Prostate gland (tissue), 2 donors: Measurements from ENCODE around the gene SPACDR.

Experiments used
- POLR2AphosphoS5 ChIP-seq: sonication (generic); formaldehyde crosslinking; IDR thresholded peaks from one replicate; pipeline ENCODE4 v1.6.1; 2017; ENCODE audit warnings: antibody characterized with exemption
- TF ChIP-seq, protein P1 (sequence below), 4 experiments: fragments of 200-600 bp in 2 of 4; fragments of 450-650 bp in 2 of 4; sonication (generic) in 2 of 4; IDR thresholded peaks; 1 replicate in 3 of 4; 2 replicates in 1 of 4; pipeline ENCODE4 v1.5.1; 2016 to 2019; ENCODE audit warnings: antibody characterized with exemption in 4 of 4, mild to moderate bottlenecking in 2 of 4, moderate library complexity in 2 of 4

- TF ChIP-seq, protein P1, sequence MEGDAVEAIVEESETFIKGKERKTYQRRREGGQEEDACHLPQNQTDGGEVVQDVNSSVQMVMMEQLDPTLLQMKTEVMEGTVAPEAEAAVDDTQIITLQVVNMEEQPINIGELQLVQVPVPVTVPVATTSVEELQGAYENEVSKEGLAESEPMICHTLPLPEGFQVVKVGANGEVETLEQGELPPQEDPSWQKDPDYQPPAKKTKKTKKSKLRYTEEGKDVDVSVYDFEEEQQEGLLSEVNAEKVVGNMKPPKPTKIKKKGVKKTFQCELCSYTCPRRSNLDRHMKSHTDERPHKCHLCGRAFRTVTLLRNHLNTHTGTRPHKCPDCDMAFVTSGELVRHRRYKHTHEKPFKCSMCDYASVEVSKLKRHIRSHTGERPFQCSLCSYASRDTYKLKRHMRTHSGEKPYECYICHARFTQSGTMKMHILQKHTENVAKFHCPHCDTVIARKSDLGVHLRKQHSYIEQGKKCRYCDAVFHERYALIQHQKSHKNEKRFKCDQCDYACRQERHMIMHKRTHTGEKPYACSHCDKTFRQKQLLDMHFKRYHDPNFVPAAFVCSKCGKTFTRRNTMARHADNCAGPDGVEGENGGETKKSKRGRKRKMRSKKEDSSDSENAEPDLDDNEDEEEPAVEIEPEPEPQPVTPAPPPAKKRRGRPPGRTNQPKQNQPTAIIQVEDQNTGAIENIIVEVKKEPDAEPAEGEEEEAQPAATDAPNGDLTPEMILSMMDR (IDR thresholded peaks at IDR 0.05) = no peak
- TF ChIP-seq POLR2AphosphoS5 = no peak
Measured at GRCh38 chr7:100456562-100456961, 7.5 kb downstream of the SPACDR start.
